ENCODE measurements around the gene SHROOM1.
"Not testable (repeated sequence)": the region's sequence is repeated elsewhere in the genome, so short reads cannot be mapped to it uniquely, and the experiment has no call there.

Gene SHROOM1

GRCh38 chr5:132802685-132803066, 27.8 kb downstream of the SHROOM1 start:
- not testable (repeated sequence) for DNase-seq

GRCh38 chr5:132802044-132802684, 28.3 kb downstream of the SHROOM1 start:
- no peak for DNase-seq

GRCh38 chr5:132800545-132800944, 29.9 kb downstream of the SHROOM1 start:
- DNase-seq = no peak

- DNase-seq = no peak
Observed at GRCh38 chr5:132799392-132799791, 31.1 kb downstream of the SHROOM1 start.

- DNase-seq = no peak
Observed at GRCh38 chr5:132797651-132798050, 32.8 kb downstream of the SHROOM1 start.

DNA sequence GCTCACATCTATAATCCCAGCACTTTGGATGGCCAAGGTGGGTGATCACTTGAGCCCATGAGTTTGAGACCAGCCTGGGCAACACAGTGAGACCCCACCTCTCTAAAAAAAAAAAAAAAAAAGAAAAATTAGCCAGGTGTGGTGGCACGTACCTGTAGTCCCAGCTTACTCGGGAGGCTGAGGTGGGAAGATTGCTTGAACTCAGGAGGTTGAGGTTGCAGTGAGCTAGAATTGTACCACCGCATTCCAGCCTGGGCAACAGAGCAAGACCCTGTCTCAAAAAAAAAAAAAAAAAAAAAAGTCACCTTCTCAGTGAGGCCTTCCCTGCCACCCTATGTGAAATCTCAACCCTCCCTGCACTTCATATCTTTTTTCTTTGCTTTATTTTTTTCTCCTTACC, 39.4 kb downstream of the SHROOM1 start:
- no peak for DNase-seq

- DNase-seq = no peak
Observed at GRCh38 chr5:132790201-132790865, 40.1 kb downstream of the SHROOM1 start.

- no peak for DNase-seq
Observed at GRCh38 chr5:132788990-132789886, 41.2 kb downstream of the SHROOM1 start.

- DNase-seq = no peak
Observed at GRCh38 chr5:132788508-132788907, 41.9 kb downstream of the SHROOM1 start.

DNA sequence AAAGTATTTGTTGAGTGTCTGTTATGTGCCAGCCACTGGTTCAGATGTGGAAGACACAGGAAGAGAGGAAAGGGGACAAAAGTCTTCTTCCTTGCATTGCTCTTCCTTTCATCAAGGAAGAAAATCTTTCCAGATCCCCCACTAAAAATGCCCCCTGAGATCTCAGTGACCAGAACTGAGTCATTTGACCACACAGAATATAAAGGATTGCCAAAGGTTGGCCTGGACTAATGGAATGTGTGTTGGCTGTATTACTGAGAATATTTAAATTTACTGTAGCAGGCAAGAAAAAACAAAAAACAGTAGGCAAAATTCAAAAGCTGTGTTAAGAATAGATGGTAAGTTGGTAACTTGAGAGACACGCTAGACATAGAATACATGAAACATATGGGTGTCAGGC, 43.4 kb downstream of the SHROOM1 start:
- DNase-seq = no peak

GRCh38 chr5:132785864-132786263, 44.6 kb downstream of the SHROOM1 start:
- no peak for DNase-seq

DNA sequence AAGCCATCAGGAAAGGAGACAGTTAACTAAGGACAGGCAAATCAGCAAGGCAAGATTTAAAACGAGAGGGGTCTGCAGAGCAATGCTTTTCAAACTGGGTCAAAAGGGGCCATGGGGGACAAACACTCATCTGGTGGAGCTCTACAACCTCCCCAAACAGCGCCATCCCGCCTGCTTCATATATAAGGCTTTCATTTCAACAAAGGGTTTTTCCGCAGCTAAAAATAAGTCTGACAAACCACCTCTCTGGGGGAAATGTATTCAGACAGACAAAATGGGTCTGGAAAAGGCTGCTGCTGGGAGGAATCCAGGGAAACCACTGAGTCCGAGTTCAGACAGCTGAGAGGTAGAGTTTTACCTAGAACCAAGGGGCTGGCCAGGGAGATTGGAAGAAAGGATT, 45.1 kb downstream of the SHROOM1 start:
- DNase-seq = no peak

GRCh38 chr5:132782101-132782500, 48.3 kb downstream of the SHROOM1 start:
- no peak for DNase-seq

GRCh38 chr5:132781029-132781428, 49.4 kb downstream of the SHROOM1 start:
- DNase-seq = no peak

DNA sequence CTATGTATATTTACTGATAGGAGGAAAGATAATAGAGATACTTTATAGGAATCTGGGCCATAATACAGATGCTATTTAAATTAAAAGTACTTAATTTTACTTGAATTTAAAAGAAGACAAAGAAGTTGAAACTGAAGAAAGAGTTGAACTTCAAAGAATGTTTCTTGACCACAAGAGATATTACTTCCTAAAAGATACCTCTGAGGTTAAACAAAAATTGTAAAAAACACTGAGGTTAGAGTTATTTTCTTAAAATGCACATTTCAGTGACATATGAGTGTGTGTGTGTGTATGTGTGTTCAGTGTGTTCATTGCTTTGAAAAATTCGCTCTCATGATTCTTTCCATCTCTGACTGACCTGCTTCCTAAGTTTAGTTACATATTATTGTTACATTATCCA, 49.9 kb downstream of the SHROOM1 start:
- no peak for DNase-seq

DNA sequence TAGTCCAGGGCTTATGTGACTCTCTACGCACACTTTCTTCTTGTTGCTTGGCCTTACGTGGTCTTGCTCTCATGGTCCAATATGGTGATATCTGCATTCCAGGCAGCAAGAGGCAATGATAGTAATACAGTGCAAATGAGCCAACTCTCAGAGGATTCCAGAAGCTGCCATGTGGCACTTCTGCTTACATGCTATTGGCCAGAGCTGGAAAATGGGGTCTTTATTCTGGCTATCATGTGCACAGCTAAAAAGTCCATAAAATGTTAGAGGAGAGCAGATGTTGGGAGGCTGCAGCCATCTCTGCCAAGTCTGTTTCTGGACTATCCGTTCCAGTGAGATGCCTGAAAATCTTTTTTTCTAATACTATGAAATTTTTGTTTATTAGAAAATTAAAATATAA, 50.5 kb downstream of the SHROOM1 start:
- no peak for DNase-seq

DNA sequence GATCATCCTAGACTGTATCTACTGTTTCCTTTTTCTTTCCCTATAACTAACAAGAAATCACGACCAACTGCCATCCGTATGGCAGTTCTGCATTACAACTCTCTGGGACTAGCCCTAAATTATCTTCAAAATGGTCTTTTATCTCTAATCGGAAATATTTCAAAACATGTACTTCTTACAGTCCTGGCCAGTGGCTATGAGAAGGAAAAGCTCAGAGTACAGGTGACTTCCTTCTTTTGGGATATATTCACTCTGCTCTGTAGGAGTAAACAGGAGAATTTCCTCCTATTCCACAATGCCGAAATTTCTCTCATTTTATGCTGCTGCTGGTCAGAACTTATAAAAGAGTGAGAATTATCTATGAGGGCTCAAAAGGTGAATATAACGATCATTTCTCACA, 51.6 kb downstream of the SHROOM1 start:
- DNase-seq = no peak

- no peak for DNase-seq
Observed at GRCh38 chr5:132778129-132778528, 52.3 kb downstream of the SHROOM1 start.

DNA sequence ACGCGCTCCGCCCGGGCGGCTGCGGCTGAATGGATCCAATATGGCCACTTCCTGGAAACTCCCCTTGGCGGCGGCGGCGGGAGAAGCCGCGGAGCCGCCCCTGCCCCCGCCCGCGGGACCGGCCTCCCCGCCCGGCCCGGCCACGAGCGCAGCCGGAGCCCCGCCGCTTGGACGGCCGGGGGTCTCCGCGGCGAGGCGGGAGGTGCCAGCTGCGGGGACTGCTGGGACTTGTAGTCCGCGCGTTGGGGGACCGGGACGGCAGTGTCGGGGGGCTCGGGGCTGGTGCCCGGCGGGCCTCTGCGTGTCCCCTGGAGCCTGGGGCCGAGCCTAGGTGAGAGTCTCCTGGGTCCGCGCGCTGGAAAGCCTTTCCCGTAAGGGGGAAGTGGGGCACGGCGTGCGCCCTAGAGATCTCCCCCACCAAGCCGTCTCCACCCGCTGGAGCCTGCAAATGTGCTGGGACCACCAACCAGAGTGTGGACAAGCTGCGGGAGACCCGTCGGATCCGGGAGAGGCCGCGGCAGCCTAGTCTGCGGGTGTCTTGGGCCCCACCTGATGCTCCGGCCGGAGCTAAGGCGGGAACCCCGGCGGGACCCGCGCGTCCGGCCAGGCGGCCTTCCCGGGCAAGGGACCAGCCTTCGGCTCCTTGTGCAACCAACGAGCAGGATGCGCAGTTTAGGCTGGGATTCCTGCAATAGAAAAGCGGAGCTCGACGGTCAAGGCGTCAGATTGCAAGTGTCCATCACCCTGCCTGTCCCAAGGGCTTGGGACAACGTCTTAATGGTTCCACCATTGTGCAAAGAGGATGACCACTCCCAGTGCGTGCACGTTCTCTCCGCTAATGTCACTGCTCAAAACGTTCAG, 53.0 kb downstream of the SHROOM1 start, which contains the start of gene SEPTIN8:
Gene SEPTIN8, minus strand, starts transcription at position 31 of the 861 bp plus-strand sequence. CDS start 102 bp downstream, outside the sequence.
- DNase-seq = no peak

- no peak for DNase-seq
Observed at GRCh38 chr5:132776938-132777208, 53.6 kb downstream of the SHROOM1 start.

DNA sequence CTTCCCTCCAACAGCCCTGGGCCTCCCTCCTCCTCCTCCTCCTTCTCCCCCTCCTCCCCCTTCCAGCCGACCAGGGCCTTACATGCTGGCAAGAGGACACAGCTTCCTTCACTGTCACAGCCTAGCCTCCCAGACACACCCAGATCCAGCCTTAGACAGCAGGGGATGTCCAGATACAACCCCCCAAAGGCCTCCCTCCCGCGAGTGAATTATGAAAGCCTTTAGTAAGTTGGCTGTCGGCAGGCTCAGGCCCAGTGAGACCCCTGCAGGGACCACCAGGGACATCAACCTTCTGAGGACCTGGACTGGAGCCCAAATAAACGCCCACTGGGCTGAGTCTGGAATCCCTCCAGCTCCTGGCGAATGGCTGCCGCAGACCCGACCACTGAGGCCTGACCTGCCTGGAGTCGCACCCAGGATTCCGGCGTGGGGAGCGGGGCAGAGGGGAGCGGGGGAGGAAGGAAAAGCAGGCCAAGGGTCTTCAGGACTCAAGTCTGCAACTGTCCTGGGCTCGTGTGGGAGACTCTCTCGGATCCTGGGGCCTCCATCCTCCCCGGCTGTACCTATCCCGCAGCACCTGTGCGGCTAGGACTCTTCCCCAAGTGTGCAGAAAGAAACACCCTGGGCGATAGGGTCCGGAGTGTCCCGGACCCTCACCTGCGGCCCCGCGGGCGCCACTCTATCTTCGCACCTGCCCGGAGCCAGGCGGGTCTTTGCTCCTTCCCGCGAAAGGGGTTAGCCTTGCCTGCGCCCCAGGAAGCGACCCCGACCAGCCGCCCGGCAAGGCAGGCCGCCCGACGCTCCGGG, 54.1 kb downstream of the SHROOM1 start:
- DNase-seq = no peak

DNA sequence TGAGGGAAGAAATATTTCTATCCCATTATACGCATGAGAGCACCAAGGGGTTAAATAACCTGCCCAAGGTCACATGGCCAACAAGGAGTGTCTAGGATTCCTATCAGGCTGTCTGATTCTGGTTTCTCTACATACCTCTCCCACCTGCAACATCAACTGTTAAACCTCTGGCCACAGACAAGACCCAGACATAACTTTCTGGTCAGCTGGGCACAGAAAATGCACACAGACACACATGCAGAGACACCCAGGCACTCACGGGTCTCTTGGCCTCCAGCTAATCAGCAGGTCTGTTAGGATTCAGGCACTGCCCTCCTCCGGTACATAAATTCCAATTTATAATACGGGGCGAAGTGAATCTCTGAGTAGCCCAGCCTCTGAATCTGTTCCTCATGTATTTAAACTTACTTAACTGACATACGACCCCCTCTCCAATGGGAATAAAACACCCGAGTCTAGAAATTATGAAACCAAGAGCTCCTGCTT, 54.9 kb downstream of the SHROOM1 start:
- no peak for DNase-seq
